HL-60 (cell line): ENCODE data around the gene MLLT1.

ENCODE experiments used
- CTCF ChIP-seq: IDR thresholded peaks from one replicate; pipeline ENCODE4 v1.5.1; 2011; ENCODE audit warnings: low read length, control low read depth, inconsistent platforms; ENCODE audit not compliant: insufficient read depth
- POLR2AphosphoS5 ChIP-seq: IDR thresholded peaks from 2 replicates; pipeline ENCODE4 v1.6.1; 2012; ENCODE audit warnings: low read depth
- REST ChIP-seq: IDR thresholded peaks from 2 replicates; pipeline ENCODE4 v1.6.1; 2012; ENCODE audit warnings: low read depth; ENCODE audit not compliant: insufficient replicate concordance

GRCh38 chr19:6215701-6216235 lies 64.0 kb downstream of the MLLT1 start:
- no peak for TF ChIP-seq CTCF
- TF ChIP-seq REST = no peak
- TF ChIP-seq POLR2AphosphoS5 = no peak
